Measurements from ENCODE around the gene NRN1L.

NRN1L gene

DNA sequence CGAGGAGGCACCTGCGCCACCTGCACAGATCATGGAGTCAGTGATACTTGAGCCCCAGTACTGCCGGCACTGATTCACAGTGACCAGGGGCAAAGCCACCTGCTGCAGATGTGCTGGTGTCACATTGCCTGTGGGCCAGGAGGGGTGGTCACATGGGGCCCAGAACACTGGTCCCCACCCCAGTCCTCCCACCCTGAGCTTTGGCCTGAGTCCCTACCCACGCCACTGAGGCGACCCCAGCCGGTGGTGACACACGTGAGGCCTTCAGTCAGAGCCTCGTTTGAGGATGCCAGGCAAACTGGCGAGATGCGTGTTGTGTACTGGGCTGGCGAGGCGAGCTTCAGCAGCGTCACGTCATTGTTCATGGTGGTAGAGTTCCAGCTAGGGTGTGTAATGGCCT, 45.5 kb downstream of the NRN1L start:
- DNase-seq (ENCODE audit: low read depth): no peak
- no peak overlapping the region for H3K4me3 ChIP-seq (replicated peaks; ENCODE audit: low read depth, low read length)
- TF ChIP-seq, protein P1, sequence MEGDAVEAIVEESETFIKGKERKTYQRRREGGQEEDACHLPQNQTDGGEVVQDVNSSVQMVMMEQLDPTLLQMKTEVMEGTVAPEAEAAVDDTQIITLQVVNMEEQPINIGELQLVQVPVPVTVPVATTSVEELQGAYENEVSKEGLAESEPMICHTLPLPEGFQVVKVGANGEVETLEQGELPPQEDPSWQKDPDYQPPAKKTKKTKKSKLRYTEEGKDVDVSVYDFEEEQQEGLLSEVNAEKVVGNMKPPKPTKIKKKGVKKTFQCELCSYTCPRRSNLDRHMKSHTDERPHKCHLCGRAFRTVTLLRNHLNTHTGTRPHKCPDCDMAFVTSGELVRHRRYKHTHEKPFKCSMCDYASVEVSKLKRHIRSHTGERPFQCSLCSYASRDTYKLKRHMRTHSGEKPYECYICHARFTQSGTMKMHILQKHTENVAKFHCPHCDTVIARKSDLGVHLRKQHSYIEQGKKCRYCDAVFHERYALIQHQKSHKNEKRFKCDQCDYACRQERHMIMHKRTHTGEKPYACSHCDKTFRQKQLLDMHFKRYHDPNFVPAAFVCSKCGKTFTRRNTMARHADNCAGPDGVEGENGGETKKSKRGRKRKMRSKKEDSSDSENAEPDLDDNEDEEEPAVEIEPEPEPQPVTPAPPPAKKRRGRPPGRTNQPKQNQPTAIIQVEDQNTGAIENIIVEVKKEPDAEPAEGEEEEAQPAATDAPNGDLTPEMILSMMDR (IDR thresholded peaks at IDR 0.05; ENCODE audit: low read length, missing control alignments): no peak

DNA sequence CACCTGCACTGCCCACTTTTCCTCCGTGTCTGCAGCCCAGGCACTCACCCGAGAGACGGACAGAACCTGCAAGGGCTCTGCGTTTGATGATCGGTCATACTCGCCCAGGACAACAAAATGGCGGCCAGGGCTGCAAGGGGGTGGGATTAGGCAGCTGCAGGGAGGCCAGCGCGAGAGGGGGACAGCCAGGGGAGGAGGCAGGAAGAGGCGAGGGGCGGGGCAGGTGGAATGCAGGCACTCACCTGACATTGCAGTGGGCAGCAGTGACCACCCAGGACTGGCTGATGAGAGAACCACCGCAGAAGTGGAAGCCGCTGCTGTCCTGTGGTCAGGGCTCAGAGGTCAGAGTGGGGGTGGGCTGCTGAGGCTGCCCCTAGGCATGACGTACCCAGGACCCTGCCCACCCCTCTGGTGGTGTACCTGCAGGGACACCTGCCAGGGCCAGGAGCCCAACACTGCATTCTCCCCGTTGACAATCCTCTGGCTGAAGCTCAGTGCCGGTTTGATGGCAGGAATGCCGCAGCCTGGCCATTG, 46.1 kb downstream of the NRN1L start:
- no peak for DNase-seq (ENCODE audit: low read depth)
- TF ChIP-seq, protein P1 (IDR thresholded peaks at IDR 0.05; ENCODE audit: low read length, missing control alignments): no peak
- no peak overlapping the region for H3K4me3 ChIP-seq (replicated peaks; ENCODE audit: low read depth, low read length)

DNA sequence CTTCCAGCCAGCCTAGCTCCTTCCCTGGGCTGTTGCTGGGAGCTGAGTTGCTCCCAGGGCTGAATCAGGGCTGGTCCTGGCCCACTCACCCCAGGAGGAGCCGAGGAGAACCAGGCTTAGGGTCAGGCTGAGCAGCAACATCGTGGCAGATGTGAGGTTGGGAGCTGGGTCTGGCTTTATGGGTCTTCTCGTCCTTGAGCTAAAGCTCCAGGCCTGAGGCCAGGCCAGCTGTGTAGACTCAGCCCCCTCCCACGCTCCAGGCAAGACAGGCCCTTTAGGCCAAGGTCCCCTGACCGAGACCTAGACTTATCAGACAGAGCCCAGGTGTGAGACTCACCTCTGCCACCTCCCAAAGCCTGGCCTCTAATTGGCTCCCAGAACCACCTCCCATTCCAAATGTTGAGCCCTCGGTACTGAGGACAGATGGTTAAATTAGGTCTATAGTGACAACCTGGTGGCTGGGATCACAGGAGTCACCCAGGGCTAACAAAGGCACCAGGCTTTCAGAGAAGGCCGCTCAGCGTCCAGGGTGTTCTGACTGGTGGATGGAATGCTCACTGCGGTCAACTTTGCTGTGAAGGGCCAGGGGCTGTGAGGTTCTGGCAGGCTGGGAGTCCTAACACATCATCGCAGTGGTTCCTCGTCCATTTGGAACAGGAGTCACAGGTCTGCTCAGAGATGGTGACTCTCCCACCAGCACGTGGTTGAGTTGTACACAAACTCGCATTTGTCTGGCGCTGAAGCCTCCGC, 47.2 kb downstream of the NRN1L start, which contains the start of gene CTRL:
Gene CTRL, minus strand, starts transcription at position 151 of the 750 bp plus-strand sequence. Its CDS starts 10 bp downstream, at position 141.
- DNase-seq (ENCODE audit: low read depth): no peak

DNA sequence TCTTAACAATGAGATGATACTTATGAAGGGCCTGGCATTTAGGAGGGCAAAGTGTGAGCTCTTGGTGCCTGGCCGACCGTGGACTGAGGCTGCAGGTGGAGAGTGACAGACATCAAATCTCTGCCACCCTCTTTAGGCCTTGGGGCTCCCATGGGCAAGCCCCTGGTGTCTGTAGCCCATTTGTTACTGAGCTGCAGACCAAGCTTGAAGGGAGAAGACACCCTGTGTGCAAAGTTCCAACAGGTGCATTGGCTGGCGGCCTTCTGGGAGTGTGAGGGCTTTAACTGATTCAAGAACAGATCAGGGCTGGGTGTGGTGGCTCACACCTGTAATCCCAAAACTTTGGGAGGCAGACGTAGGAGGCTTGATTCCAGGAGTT, 47.8 kb downstream of the NRN1L start:
- no peak overlapping the region for H3K4me3 ChIP-seq (replicated peaks; ENCODE audit: low read depth, low read length)
- DNase-seq (ENCODE audit: low read depth): no peak
- TF ChIP-seq, protein P1 (IDR thresholded peaks at IDR 0.05; ENCODE audit: low read length, missing control alignments): no peak

More for the DNA sequence above, 47.2 kb downstream of the NRN1L start, which contains the start of gene CTRL:
- no peak within 1 kb of the TSS for H3K4me3 ChIP-seq (replicated peaks; ENCODE audit: low read depth, low read length)
- TF ChIP-seq, protein P1 (IDR thresholded peaks at IDR 0.05; ENCODE audit: low read length, missing control alignments): peak; percentile 13

DNA sequence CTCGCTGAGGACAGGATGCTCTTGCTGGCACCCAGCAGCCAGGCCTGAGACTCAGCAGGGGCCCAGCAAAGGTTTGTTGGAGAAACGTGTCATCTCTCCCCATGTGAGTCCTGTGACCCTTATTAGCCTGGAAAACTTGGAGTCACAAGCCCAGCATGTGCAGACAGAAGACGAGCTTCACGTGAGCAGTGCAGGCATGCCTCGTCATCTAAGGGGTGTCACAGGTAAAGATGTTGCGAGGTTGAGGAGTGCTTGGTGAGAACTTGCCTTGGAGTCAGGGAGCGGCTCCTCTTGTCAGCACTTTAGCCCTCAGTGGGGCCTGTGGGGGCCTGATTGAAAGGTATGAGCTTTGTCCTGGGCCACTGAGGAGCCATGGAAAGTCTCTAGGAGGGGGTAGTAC, 49.1 kb downstream of the NRN1L start:
- no peak for DNase-seq (ENCODE audit: low read depth)
- no peak overlapping the region for H3K4me3 ChIP-seq (replicated peaks; ENCODE audit: low read depth, low read length)
- TF ChIP-seq, protein P1 (IDR thresholded peaks at IDR 0.05; ENCODE audit: low read length, missing control alignments): no peak

DNA sequence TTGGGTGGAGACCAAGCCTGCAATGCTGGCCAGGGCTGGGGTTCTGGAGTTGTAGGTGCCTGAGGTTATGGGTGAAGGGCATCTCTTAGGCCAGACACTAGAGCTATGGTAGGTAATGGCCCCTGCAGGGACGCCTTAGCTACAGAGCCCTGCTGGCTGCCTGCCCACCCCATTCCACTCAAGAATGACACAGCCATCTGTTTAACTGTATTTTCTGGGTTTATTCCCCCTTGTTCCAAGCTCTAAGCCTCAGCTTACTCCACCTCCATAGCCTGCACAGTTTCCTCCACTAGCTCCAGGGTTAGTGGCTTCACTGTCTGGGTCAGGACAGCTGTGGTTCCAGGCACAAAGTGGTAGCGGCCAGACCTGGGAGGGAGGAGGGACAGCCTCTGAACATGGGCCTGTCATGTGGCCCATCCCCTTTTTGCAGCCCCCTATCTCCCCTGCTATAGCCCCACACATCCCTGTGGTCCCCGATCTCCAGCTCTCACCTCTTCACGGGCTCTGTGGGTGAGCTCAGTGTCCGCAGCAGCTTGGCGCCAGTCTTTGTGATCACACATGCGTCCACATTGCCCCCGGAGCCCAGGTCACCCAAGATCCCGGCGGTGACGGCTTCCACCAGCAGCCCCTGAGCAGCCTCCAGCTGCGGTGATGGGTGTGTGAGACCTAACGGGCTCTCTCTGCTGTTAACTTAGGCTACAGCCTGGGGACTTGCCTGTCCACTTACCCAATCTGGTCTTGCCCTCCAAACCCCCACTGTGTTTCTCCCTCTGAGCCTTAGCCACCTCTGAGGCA, 49.8 kb downstream of the NRN1L start:
- DNase-seq (ENCODE audit: low read depth): no peak
- TF ChIP-seq, protein P1 (IDR thresholded peaks at IDR 0.05; ENCODE audit: low read length, missing control alignments): no peak
- H3K4me3 ChIP-seq (replicated peaks; ENCODE audit: low read depth, low read length): peak overlapping the region; percentile 95
